Liver (tissue), 9 donors: ENCODE measurements around the gene SERTAD3. TPM values are rescaled to one million over a fixed set of nuclear protein-coding genes. Genes with fewer than 3 reads are reported as not detected.

Experiments
- DNase-seq: peaks from one replicate; pipeline ENCODE4 v3.0.0-alpha.2; 2017; ENCODE audit warnings: low spot score
- H3K27ac ChIP-seq, 2 donors: one replicate each; pipeline ENCODE4 v1.7.0; 2013; ENCODE audit warnings: inconsistent platforms in 2 of 2, low read length in 2 of 2, control low read depth in 1 of 2, low read depth in 1 of 2, mild to moderate bottlenecking in 1 of 2
- H3K27me3 ChIP-seq, 4 donors: one replicate each; pipeline versions ENCODE4 v1.6.1 to v1.7.0; 2013; ENCODE audit warnings: low read length in 3 of 4, inconsistent platforms in 1 of 4, mild to moderate bottlenecking in 1 of 4, moderate library complexity in 1 of 4; ENCODE audit not compliant: control insufficient read depth in 4 of 4, insufficient read depth in 4 of 4
- H3K36me3 ChIP-seq, 4 donors: one replicate each; pipeline versions ENCODE4 v1.6.1 to v1.7.0; 2013; ENCODE audit warnings: low read length in 3 of 4, mild to moderate bottlenecking in 3 of 4, low read depth in 1 of 4, moderate library complexity in 1 of 4; ENCODE audit not compliant: control insufficient read depth in 4 of 4, insufficient read depth in 3 of 4
- H3K4me1 ChIP-seq, 4 donors: one replicate each; pipeline versions ENCODE4 v1.6.1 to v1.7.0; 2013; ENCODE audit warnings: low read length in 3 of 4, mild to moderate bottlenecking in 3 of 4, moderate library complexity in 1 of 4; ENCODE audit not compliant: control insufficient read depth in 4 of 4, insufficient read depth in 4 of 4
- H3K4me3 ChIP-seq, 3 donors: one replicate each; pipeline versions ENCODE4 v1.6.1 to v1.7.0; 2013; ENCODE audit warnings: low read length in 3 of 3, control low read depth in 1 of 3, low read depth in 1 of 3, mild to moderate bottlenecking in 1 of 3
- H3K9ac ChIP-seq, 2 donors: one replicate each; pipeline ENCODE4 v1.7.0; 2013; ENCODE audit warnings: low read length in 2 of 2, mild to moderate bottlenecking in 2 of 2, moderate library complexity in 2 of 2, control low read depth in 1 of 2, low read depth in 1 of 2
- H3K9me3 ChIP-seq, 4 donors: one replicate each; pipeline versions ENCODE4 v1.6.1 to v1.7.0; 2013; ENCODE audit warnings: low read length in 3 of 4; ENCODE audit not compliant: control insufficient read depth in 4 of 4
- ATF3 ChIP-seq: IDR thresholded peaks from 2 replicates; pipeline ENCODE4 v1.6.1; 2016; ENCODE audit warnings: antibody characterized with exemption
- EGR1 ChIP-seq, 2 donors: IDR thresholded peaks; 2 replicates each; pipeline ENCODE4 v1.6.1; 2016 to 2018; ENCODE audit warnings: antibody characterized with exemption in 2 of 2, low read depth in 2 of 2
- FOXA1 ChIP-seq: IDR thresholded peaks from 2 replicates; pipeline ENCODE4 v1.6.1; 2016; ENCODE audit warnings: antibody characterized with exemption
- FOXA2 ChIP-seq: IDR thresholded peaks from 2 replicates; pipeline ENCODE4 v1.6.1; 2016; ENCODE audit warnings: antibody characterized with exemption
- GABPA ChIP-seq, 2 donors: IDR thresholded peaks in 1 of 2; conservative IDR thresholded peaks in 1 of 2; 2 replicates each; pipeline ENCODE4 v1.6.1; 2016; ENCODE audit warnings: antibody characterized with exemption in 2 of 2, mild to moderate bottlenecking in 1 of 2, moderate library complexity in 1 of 2
- HNF4A ChIP-seq, 2 donors: conservative IDR thresholded peaks; 2 replicates each; pipeline ENCODE4 v1.6.1; 2016; ENCODE audit warnings: antibody characterized with exemption in 2 of 2, mild to moderate bottlenecking in 2 of 2
- HNF4G ChIP-seq: IDR thresholded peaks from 2 replicates; pipeline ENCODE4 v1.6.1; 2016; ENCODE audit warnings: antibody characterized with exemption
- JUND ChIP-seq, 2 donors: IDR thresholded peaks; 2 replicates each; pipeline ENCODE4 v1.6.1; 2016; ENCODE audit warnings: antibody characterized with exemption in 2 of 2
- MAX ChIP-seq: IDR thresholded peaks from 2 replicates; pipeline ENCODE4 v1.6.1; 2016; ENCODE audit warnings: antibody characterized with exemption
- NR2F2 ChIP-seq: IDR thresholded peaks from 2 replicates; pipeline ENCODE4 v1.6.1; 2016; ENCODE audit warnings: antibody characterized with exemption
- RAD21 ChIP-seq, 2 donors: IDR thresholded peaks; 2 replicates each; pipeline ENCODE4 v1.6.1; 2016; ENCODE audit warnings: antibody characterized with exemption in 2 of 2, mild to moderate bottlenecking in 2 of 2
- REST ChIP-seq: IDR thresholded peaks from 2 replicates; pipeline ENCODE4 v1.6.1; 2016; ENCODE audit warnings: antibody characterized with exemption, mild to moderate bottlenecking
- SP1 ChIP-seq: IDR thresholded peaks from 2 replicates; pipeline ENCODE4 v1.6.1; 2018; ENCODE audit warnings: antibody characterized with exemption, mild to moderate bottlenecking
- TAF1 ChIP-seq: conservative IDR thresholded peaks from 2 replicates; pipeline ENCODE4 v1.6.1; 2016; ENCODE audit warnings: antibody characterized with exemption, mild to moderate bottlenecking
- YY1 ChIP-seq: IDR thresholded peaks from 2 replicates; pipeline ENCODE4 v1.6.1; 2016; ENCODE audit warnings: antibody characterized with exemption, mild to moderate bottlenecking
- WGBS: extraction: QIAGEN DNeasy Blood & Tissue Kit; methylation state at CpG from one replicate; pipeline ENCODE4 v1.1.7; 2013; 5-methylcytosine and 5-hydroxymethylcytosine counted together
- polyA plus RNA-seq, 2 donors: library from polyadenylated mRNA; stranded (reverse) in 1 of 2; unstranded in 1 of 2; fragments of 200-250 nt in 1 of 2; fragments of >200 nt in 1 of 2; fragmentation: Nextera tagmentation in 1 of 2; extraction: Ambion mirVana in 1 of 2; gene quantifications; one replicate each; pipeline versions ENCODE4 v1.2.1 to v1.2.3, GENCODE V29; 2013 to 2015
- total RNA-seq, 2 donors: library from RNA; depleted of rRNA; stranded (reverse); fragments of >200 nt; gene quantifications; one replicate each; pipeline ENCODE4 v1.2.3, GENCODE V29; 2014
- TF ChIP-seq, protein P1 (sequence below): fragments of 150-350 bp; IDR thresholded peaks from 2 replicates; pipeline ENCODE4 v1.5.1; 2017; ENCODE audit warnings: improper control_type of control experiment, low read depth, low read length; ENCODE audit not compliant: missing input control
- TF ChIP-seq, protein P2 (sequence below): IDR thresholded peaks from 2 replicates; pipeline ENCODE4 v1.6.1; 2016; ENCODE audit warnings: antibody characterized with exemption
- donor health status: healthy.
- donor health status: healthy.
- donor health status: healthy.
- donor health status: healthy.
- donor health status: healthy.

SERTAD3 gene
- total and polyA plus RNA-seq, 4 donors = 6.1 to 8.9 (median 6.9) TPM

GRCh38 chr19:40474737-40475136, 30.6 kb upstream of the SERTAD3 start:
- H3K4me1 ChIP-seq = no peaks in the 10 kb centered on the region
- H3K36me3 ChIP-seq = no peaks in the 10 kb centered on the region
- H3K4me3 ChIP-seq = no peak overlapping the region
- no peak for TF ChIP-seq RAD21 (IDR thresholded peaks at IDR 0.05)
- TF ChIP-seq REST = no peak
- no peak for TF ChIP-seq EGR1 (IDR thresholded peaks at IDR 0.05; ENCODE audit: low read depth in 2 of 2)
- no peak for TF ChIP-seq SP1
- TF ChIP-seq HNF4G = no peak
- no peak for TF ChIP-seq HNF4A (conservative IDR thresholded peaks at IDR 0.05)
- TF ChIP-seq, protein P1, sequence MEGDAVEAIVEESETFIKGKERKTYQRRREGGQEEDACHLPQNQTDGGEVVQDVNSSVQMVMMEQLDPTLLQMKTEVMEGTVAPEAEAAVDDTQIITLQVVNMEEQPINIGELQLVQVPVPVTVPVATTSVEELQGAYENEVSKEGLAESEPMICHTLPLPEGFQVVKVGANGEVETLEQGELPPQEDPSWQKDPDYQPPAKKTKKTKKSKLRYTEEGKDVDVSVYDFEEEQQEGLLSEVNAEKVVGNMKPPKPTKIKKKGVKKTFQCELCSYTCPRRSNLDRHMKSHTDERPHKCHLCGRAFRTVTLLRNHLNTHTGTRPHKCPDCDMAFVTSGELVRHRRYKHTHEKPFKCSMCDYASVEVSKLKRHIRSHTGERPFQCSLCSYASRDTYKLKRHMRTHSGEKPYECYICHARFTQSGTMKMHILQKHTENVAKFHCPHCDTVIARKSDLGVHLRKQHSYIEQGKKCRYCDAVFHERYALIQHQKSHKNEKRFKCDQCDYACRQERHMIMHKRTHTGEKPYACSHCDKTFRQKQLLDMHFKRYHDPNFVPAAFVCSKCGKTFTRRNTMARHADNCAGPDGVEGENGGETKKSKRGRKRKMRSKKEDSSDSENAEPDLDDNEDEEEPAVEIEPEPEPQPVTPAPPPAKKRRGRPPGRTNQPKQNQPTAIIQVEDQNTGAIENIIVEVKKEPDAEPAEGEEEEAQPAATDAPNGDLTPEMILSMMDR = no peak
- no peaks in the 10 kb centered on the region for H3K27me3 ChIP-seq
- no peak for DNase-seq
- no peak overlapping the region for H3K9ac ChIP-seq
- 94% methylated on average over 4 of the region's 4 CpGs for WGBS
- H3K27ac ChIP-seq = no peak overlapping the region
- no peaks in the 10 kb centered on the region for H3K9me3 ChIP-seq

- no peak overlapping the region for H3K4me3 ChIP-seq
- no peak overlapping the region for H3K9ac ChIP-seq
- no peak overlapping the region for H3K27ac ChIP-seq
- DNase-seq = no peak
- WGBS = 95% methylated on average over 13 of the region's 13 CpGs
- H3K4me1 ChIP-seq = no peaks in the 10 kb centered on the region
- TF ChIP-seq FOXA1 (no peak), HNF4G (no peak), RAD21 (IDR thresholded peaks at IDR 0.05) (no peak), EGR1 (IDR thresholded peaks at IDR 0.05; ENCODE audit: low read depth in 2 of 2) (no peak), JUND (IDR thresholded peaks at IDR 0.05) (no peak), SP1 (no peak), NR2F2 (no peak), GABPA (IDR thresholded peaks at IDR 0.05 in 1 of 2, conservative IDR thresholded peaks at IDR 0.05 in 1 of 2) (no peak), YY1 (no peak), HNF4A (conservative IDR thresholded peaks at IDR 0.05) (no peak)
- H3K9me3 ChIP-seq = no peaks in the 10 kb centered on the region
- H3K27me3 ChIP-seq = no peaks in the 10 kb centered on the region
- no peaks in the 10 kb centered on the region for H3K36me3 ChIP-seq
Observed at GRCh38 chr19:40472516-40472915, 28.4 kb upstream of the SERTAD3 start.

- no peak overlapping the region for H3K9ac ChIP-seq
- H3K4me1 ChIP-seq = peaks cover 4 to 12% (median 8%) of the 10 kb centered on the region in 4 donors
- no peaks in the 10 kb centered on the region for H3K27me3 ChIP-seq
- no peaks in the 10 kb centered on the region for H3K36me3 ChIP-seq
- no peaks in the 10 kb centered on the region for H3K9me3 ChIP-seq
- H3K27ac ChIP-seq = no peak overlapping the region
- 98% methylated on average over 3 of the region's 3 CpGs for whole genome bisulfite sequencing
- DNase-seq = no peak
- no peak overlapping the region for H3K4me3 ChIP-seq
- TF ChIP-seq FOXA2 (no peak), TAF1 (no peak), YY1 (no peak), ATF3 (no peak), SP1 (no peak), EGR1 (IDR thresholded peaks at IDR 0.05; ENCODE audit: low read depth in 2 of 2) (no peak), MAX (no peak), NR2F2 (no peak)
- TF ChIP-seq, protein P2, sequence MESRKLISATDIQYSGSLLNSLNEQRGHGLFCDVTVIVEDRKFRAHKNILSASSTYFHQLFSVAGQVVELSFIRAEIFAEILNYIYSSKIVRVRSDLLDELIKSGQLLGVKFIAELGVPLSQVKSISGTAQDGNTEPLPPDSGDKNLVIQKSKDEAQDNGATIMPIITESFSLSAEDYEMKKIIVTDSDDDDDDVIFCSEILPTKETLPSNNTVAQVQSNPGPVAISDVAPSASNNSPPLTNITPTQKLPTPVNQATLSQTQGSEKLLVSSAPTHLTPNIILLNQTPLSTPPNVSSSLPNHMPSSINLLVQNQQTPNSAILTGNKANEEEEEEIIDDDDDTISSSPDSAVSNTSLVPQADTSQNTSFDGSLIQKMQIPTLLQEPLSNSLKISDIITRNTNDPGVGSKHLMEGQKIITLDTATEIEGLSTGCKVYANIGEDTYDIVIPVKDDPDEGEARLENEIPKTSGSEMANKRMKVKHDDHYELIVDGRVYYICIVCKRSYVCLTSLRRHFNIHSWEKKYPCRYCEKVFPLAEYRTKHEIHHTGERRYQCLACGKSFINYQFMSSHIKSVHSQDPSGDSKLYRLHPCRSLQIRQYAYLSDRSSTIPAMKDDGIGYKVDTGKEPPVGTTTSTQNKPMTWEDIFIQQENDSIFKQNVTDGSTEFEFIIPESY = no peak
- TF ChIP-seq, protein P1 = no peak
Observed at GRCh38 chr19:40471111-40471510, 27.0 kb upstream of the SERTAD3 start.
